CD14-positive monocyte (primary cell): ENCODE data around the gene GLI3. TPM values are rescaled to one million over a fixed set of nuclear protein-coding genes. Genes with fewer than 3 reads are reported as not detected.

Experiments
- DNase-seq, 3 donors: peaks; one replicate each; pipeline ENCODE4 v3.0.0-alpha.2; 2011 to 2022
- H2AFZ ChIP-seq: 2 replicates; pipeline ENCODE4 v1.6.0; 2012; ENCODE audit warnings: mild to moderate bottlenecking, low read depth, low read length, inconsistent platforms; ENCODE audit not compliant: insufficient read depth, poor library complexity, severe bottlenecking
- H3K27ac ChIP-seq, 2 donors: 1 replicate in 1 of 2; 2 replicates in 1 of 2; pipeline ENCODE4 v1.5.1; 2012 to 2013; ENCODE audit warnings: low read length in 2 of 2, control low read depth in 1 of 2, inconsistent platforms in 1 of 2, low read depth in 1 of 2, mild to moderate bottlenecking in 1 of 2
- H3K27me3 ChIP-seq, 2 donors: one replicate each; pipeline versions ENCODE4 v1.6.0 to v1.6.1; 2011 to 2013; ENCODE audit warnings: low read length in 2 of 2; ENCODE audit not compliant: control insufficient read depth in 2 of 2, insufficient read depth in 2 of 2
- H3K36me3 ChIP-seq, 2 donors: replicated peaks in 1 of 2; 1 replicate in 1 of 2; 2 replicates in 1 of 2; pipeline versions ENCODE4 v1.5.1 to v1.6.1; 2012 to 2013; ENCODE audit warnings: low read length in 2 of 2, control low read depth in 1 of 2, inconsistent platforms in 1 of 2, mild to moderate bottlenecking in 1 of 2; ENCODE audit not compliant: insufficient read depth in 2 of 2, control insufficient read depth in 1 of 2
- H3K4me1 ChIP-seq, 2 donors: 1 replicate in 1 of 2; 2 replicates in 1 of 2; pipeline versions ENCODE4 v1.5.1 to v1.6.1; 2012 to 2013; ENCODE audit warnings: low read length in 2 of 2, control low read depth in 1 of 2, inconsistent platforms in 1 of 2, mild to moderate bottlenecking in 1 of 2, moderate library complexity in 1 of 2; ENCODE audit not compliant: insufficient read depth in 2 of 2, control insufficient read depth in 1 of 2
- H3K4me2 ChIP-seq: replicated peaks from 2 replicates; pipeline ENCODE3; 2012; ENCODE audit warnings: low read length, moderate library complexity, mild to moderate bottlenecking; ENCODE audit not compliant: poor library complexity, severe bottlenecking; ENCODE audit errors: extremely low read depth
- H3K4me3 ChIP-seq, 3 experiments: fragments of 200-600 bp in 1 of 3; sonication (generic) in 1 of 3; replicated peaks in 1 of 3; 1 replicate in 2 of 3; 2 replicates in 1 of 3; pipeline ENCODE4 v1.5.1; 2011 to 2013; ENCODE audit warnings: low read length in 3 of 3, mild to moderate bottlenecking in 3 of 3, control low read depth in 2 of 3, low read depth in 2 of 3, inconsistent platforms in 1 of 3, moderate library complexity in 1 of 3
- H3K79me2 ChIP-seq: 2 replicates; pipeline ENCODE4 v1.6.0; 2012; ENCODE audit warnings: mild to moderate bottlenecking, control low read depth, inconsistent platforms, low read length, moderate library complexity; ENCODE audit not compliant: insufficient read depth
- H3K9ac ChIP-seq: 2 replicates; pipeline ENCODE4 v1.6.0; 2017; ENCODE audit warnings: low read length, mild to moderate bottlenecking; ENCODE audit not compliant: insufficient read depth, poor library complexity, severe bottlenecking
- H3K9me3 ChIP-seq, 2 donors: replicated peaks in 1 of 2; 1 replicate in 1 of 2; 2 replicates in 1 of 2; pipeline versions ENCODE4 v1.5.1 to v1.6.1; 2012 to 2013; ENCODE audit warnings: low read length in 2 of 2, control low read depth in 1 of 2; ENCODE audit not compliant: control insufficient read depth in 1 of 2, insufficient read depth in 1 of 2
- H4K20me1 ChIP-seq: 2 replicates; pipeline ENCODE4 v1.6.0; 2012; ENCODE audit warnings: mild to moderate bottlenecking, low read length, control low read depth, moderate library complexity; ENCODE audit not compliant: insufficient read depth
- H3K27ac Mint-ChIP-seq, 7 donors: one replicate each; pipeline ENCODE4 v1.8.0; 2020; ENCODE audit warnings: mild to moderate bottlenecking in 7 of 7, mixed read lengths in 7 of 7, moderate library complexity in 6 of 7, inconsistent platforms in 2 of 7
- H3K27me3 Mint-ChIP-seq, 3 donors: one replicate each; pipeline ENCODE4 v1.8.0; 2021 to 2022; ENCODE audit warnings: low read depth in 3 of 3, mild to moderate bottlenecking in 3 of 3, mixed read lengths in 3 of 3, moderate library complexity in 3 of 3, inconsistent platforms in 1 of 3
- H3K36me3 Mint-ChIP-seq, 2 donors: one replicate each; pipeline ENCODE4 v1.8.0; 2020; ENCODE audit warnings: mixed read lengths in 2 of 2, inconsistent platforms in 1 of 2, mild to moderate bottlenecking in 1 of 2
- H3K4me1 Mint-ChIP-seq: one replicate; pipeline ENCODE4 v1.8.0; 2020; ENCODE audit warnings: mild to moderate bottlenecking, mixed read lengths
- H3K4me3 Mint-ChIP-seq, 2 donors: one replicate each; pipeline ENCODE4 v1.8.0; 2020; ENCODE audit warnings: mild to moderate bottlenecking in 2 of 2, mixed read lengths in 2 of 2, moderate library complexity in 1 of 2
- H3K9me3 Mint-ChIP-seq, 7 donors: one replicate each; pipeline ENCODE4 v1.8.0; 2020 to 2022; ENCODE audit warnings: mixed read lengths in 7 of 7, mild to moderate bottlenecking in 6 of 7, moderate library complexity in 6 of 7, inconsistent platforms in 2 of 7
- CTCF ChIP-seq: fragments of 200-600 bp; IDR thresholded peaks from one replicate; pipeline ENCODE4 v1.8.0; 2022; ENCODE audit warnings: antibody characterized with exemption, mild to moderate bottlenecking
- WGBS: methylation state at CpG from one replicate; pipeline ENCODE4 v1.1.5; 2013; ENCODE audit warnings: missing lambda C conversion rate; ENCODE audit not compliant: insufficient coverage; 5-methylcytosine and 5-hydroxymethylcytosine counted together
- intact Hi-C, 2 donors: fragments of 100-400 bp; cut with micrococcal nuclease; formaldehyde crosslinking; loops; one replicate each; pipeline versions ENCODE4 v1.15.0 to v1.15.1; 2023
- polyA plus RNA-seq, 3 donors: library from polyadenylated mRNA; depleted of rRNA in 1 of 3; unstranded in 2 of 3; stranded (reverse) in 1 of 3; fragments of 300-500 nt in 2 of 3; fragments of >200 nt in 1 of 3; fragmentation: Illumina TruSeq in 2 of 3; gene quantifications; 1 replicate in 2 of 3; 2 replicates in 1 of 3; pipeline ENCODE4 v1.2.3, GENCODE V29; 2012 to 2021

GLI3 gene
- polyA plus RNA-seq, 3 donors, result not detected

GRCh38 chr7:42077271-42078135 lies 159.5 kb downstream of the GLI3 start:
- no peak for TF ChIP-seq CTCF
- peaks cover 0 to 6% of the 10 kb centered on the region in 2 donors for H3K4me1 ChIP-seq
- no peaks in the 10 kb centered on the region for H3K79me2 ChIP-seq
- no peak for DNase-seq
- no peak overlapping the region for H3K27ac ChIP-seq
- Mint-ChIP-seq H3K27ac (peak overlapping the region in 1 of 7 donors; percentile 20), H3K9me3 (peaks cover 0 to 2% (median 0%) of the 10 kb centered on the region in 7 donors), H3K27me3 (peaks cover 0 to 3% (median 2%) of the 10 kb centered on the region in 3 donors), H3K36me3 (no peaks in the 10 kb centered on the region), H3K4me3 (no peak overlapping the region), H3K4me1 (peaks cover 6% of the 10 kb centered on the region)
- no peak overlapping the region for H2AFZ ChIP-seq
- H3K36me3 ChIP-seq, result no peaks in the 10 kb centered on the region
- intact Hi-C loops, result no loop called here
- H3K27me3 ChIP-seq, result no peaks in the 10 kb centered on the region
- 88% methylated on average over 7 of the region's 9 CpGs for WGBS
- no peak overlapping the region for H3K9ac ChIP-seq
- H4K20me1 ChIP-seq, result no peaks in the 10 kb centered on the region
- no peak overlapping the region for H3K4me2 ChIP-seq
- H3K9me3 ChIP-seq, result no peaks in the 10 kb centered on the region
- H3K4me3 ChIP-seq, result no peak overlapping the region

GRCh38 chr7:42076870-42077269 lies 160.1 kb downstream of the GLI3 start:
- Histone ChIP-seq H3K27me3 (no peaks in the 10 kb centered on the region), H3K27ac (no peak overlapping the region), H3K36me3 (no peaks in the 10 kb centered on the region), H3K4me3 (no peak overlapping the region), H3K9ac (no peak overlapping the region), H3K4me1 (peaks cover 0 to 6% of the 10 kb centered on the region in 2 donors), H2AFZ (no peak overlapping the region), H3K4me2 (no peak overlapping the region), H4K20me1 (no peaks in the 10 kb centered on the region), H3K79me2 (no peaks in the 10 kb centered on the region), H3K9me3 (no peaks in the 10 kb centered on the region)
- TF ChIP-seq CTCF, result no peak
- Mint-ChIP-seq H3K27me3 (peaks cover 0 to 3% (median 2%) of the 10 kb centered on the region in 3 donors), H3K9me3 (peaks cover 0 to 2% (median 0%) of the 10 kb centered on the region in 7 donors), H3K36me3 (no peaks in the 10 kb centered on the region), H3K4me3 (no peak overlapping the region), H3K4me1 (peaks cover 6% of the 10 kb centered on the region), H3K27ac (no peak overlapping the region)
- DNase-seq, result no peak
- 100% methylated on average over 1 of the region's 2 CpGs for WGBS
- intact Hi-C loops, result no loop called here
